Stimulated activated CD4-positive, alpha-beta T cell treated with anti-CD3 and anti-CD28 coated beads, TNF-alpha, amount 100 ng/mL, for 1 hour (primary cell): ENCODE data around the gene LRCH4.
"Not testable (repeated sequence)": the region's sequence is repeated elsewhere in the genome, so short reads cannot be mapped to it uniquely, and the experiment has no call there.

Source experiments
- DNase-seq, 3 donors: peaks; one replicate each; pipeline ENCODE4 v3.0.0-alpha.2; 2020; ENCODE audit warnings: low read depth in 3 of 3, low spot score in 1 of 3

Gene LRCH4

DNA sequence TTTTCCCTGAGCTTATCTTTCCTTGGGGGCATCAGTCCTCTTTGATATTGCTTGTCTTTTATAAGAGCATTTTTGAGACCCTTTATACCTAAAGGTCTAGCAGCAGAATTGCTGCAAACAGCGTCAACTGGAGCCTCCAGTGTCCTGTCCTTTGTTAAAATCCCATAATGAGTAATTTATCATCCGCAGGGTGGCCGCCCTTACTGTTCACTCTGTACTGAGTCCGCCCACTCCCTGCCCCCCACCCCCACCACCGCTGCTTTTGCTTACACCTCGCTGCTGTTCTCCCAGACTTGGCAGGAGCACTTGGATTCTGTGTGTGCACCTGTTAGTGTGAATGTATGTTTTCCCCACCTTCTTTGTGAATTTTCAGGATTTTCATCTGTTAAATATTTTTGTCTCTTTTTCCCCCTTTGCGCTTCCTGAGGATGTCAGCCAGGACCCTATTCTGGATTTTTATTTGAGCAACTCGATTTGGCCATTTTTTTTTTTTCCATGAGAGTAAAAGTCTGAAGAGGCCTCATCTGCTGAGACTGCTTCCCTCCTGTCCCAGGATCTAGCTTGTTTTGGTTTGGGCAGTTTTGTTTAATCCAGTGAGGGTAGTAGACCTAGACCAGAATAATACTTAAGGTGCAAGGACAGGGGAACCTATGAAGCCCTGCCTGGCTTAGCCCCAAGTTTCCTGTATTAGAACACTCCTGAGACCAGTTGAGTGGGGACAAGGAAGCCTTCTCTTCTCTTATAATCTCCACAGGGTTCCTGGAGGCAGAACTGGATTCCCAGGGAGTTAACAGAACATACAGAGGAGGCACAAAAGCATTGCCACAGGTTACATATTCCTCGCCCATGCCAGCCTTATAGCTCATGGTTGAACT lies 38.8 kb downstream of the LRCH4 start:
- DNase-seq: no peak

DNA sequence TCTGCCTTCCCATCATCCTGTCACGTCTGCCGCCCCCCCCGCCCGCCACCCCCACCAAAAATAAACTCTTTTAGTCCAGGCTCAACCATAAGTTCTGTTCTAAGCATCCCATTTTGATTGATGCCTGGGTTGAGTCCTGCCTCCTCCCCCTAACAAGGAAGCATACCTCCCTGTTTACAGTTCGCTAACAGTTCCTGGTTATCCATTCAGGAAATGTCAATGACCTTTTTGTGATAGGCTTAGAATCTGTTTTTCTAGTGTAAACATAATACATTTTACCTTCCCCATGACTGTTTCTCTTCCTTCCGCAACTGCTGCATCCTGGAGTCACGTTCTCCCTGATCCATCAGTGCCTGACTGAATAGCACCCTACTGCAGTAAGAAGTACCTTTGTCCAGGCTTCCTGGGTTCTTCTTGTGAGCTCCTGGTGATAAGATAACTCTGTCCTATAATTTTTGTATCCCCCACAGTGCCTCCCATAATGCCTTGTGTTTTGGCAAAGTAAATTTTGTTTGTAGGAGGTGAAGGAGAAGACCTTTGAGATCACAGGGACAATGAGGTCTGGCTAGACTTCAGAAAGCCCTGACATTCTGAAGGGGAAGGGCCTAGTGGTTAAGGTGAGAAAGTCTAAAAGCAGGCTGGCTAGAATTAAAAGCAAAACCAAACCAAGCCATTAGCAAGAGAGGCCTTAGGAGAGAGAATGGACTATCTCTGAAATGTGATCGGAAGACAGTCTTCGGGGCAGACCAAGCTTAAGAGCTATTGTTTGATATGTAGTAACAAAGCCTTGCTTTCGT lies 39.6 kb downstream of the LRCH4 start:
- DNase-seq: no peak

DNA sequence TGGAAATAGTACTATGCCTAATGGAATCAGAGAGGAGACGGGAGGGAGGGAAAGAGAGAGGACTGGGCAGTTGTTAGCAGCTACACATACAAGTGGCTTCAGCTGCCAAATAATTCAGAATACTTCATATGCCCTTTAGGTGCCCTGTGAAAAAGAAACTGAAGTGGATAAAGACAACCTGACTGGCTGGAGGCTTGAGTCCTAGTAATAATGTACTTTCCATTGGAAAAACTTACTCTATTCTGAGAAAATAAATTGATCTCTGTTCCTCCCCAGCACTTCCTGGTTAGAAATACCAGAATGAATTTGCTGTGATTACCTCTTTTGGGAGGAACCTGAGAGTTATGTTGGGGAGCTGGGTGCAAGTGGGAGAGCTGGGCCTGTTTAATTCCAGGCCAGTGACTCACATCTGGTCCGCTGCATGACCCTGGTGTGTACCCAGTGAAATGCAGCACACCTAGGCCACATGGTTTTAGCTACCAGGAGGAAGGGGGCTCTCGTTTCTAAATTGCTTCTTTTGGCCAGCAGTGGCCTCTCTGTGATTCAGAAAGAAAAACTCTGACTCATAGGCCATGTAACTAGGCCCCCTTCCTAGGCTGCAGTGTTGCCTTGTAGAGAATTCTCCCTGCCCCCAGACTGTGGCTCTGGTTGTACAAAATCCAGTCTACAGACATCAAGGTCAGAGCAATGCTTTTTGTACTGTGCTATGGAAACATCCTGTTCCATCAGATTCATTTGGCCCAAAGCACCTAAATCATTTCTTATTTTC lies 40.4 kb downstream of the LRCH4 start:
- no peak for DNase-seq

DNA sequence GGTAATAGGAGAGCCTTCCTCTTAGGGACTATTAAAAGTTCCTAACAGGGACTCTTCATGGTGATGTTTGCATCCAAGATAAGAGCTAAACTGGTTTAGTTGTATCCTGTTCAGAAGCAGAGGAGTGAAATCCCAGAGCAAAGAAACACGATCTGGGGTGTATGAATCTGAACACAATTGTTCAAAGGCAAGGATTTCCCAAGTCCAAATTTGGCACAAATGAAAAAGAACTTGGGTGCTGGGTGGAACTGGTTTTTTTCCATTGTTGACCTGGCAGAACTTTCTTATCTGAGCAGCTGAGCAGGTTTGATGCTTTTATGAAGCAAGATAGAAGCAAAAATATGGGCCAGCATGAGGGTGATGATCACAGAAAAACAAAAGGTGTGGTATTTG lies 41.0 kb downstream of the LRCH4 start:
- no peak for DNase-seq

DNA sequence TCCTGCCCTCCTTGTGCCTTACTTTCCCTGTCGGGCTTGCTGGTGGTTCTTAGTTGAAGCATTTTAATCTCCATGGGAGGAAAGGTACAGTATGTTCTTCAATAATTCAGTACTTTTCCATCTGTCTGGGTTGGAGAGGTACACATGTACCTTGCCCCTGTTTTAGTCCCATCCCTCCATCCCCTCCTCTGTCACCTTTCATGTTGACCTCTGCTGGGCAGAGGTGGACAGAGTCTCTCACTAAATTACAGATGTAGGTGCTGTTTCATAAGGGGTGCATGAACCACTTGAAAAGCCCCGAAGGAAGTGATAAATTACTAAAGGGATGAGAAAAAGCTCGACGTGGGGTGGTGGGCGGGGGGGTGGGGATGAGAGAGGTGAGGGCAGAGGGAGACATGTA lies 41.5 kb downstream of the LRCH4 start:
- DNase-seq: no peak

DNA sequence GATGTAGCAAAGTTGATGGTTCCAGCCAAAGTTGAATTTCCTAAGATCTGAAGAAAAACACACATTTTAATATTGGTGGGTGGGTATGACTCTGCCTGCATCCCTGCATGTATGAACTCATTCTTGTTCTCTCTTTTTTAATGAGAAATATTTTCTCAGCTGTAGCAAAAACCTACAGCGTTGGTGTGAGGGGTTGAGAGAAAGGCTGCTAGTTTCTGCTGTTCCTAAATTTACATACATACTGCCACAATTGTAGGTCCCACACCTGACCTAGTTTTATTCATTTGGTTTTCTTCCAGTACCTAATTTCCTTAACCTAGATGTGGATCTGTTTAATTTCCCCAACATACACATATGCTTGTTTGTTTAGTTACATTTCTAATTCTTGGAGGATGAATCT lies 42.3 kb downstream of the LRCH4 start:
- no peak for DNase-seq

DNA sequence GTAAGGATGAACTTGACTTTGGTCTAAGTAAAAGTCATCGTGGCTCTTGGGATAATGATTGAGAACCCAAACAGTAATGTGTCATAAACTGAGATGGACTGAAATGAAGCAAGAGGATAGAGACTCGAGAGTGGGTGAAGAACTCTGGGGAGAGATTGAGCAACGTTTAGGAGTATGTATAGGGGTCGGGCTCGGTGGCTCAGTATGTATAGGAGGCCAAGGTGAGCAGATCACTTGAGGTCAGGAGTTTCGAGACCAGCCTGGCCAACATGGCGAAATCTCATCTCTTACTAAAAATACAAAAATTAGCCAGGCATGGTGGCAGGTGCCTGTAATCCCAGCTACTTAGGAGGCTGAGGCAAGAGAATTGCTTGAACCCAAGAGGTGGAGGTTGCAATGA lies 44.6 kb downstream of the LRCH4 start:
- not testable (repeated sequence) for DNase-seq

DNA sequence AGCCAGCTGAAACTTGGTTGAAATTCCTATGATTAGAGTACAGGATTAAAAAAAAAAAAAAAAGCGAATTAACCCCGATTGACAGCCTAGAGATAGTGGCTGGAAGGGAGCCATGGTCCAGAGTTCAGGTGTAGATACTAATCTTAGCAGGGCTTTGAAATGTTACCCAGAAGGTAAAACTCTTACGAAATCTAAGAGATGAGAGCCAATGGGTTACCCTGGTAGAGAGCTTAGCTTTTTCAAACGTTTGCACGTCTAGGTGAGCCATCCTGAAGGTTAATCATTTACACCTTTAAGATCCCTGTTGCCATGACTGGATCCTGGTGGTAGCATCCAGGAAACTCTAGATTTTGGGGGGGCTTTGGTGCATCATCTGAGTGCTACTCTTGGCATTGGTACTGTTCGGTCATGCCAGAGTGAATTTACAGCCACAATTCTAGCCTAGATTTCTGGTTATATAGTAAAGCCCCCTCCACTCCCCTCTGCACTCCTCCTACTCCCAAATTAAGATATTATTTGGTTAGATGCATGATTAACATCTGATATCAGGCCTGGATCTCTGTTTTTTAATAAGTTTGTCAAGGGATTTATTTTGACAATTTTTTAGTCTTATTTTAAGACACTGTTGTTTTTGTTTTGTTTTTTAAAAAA lies 45.7 kb downstream of the LRCH4 start:
- no peak for DNase-seq

DNA sequence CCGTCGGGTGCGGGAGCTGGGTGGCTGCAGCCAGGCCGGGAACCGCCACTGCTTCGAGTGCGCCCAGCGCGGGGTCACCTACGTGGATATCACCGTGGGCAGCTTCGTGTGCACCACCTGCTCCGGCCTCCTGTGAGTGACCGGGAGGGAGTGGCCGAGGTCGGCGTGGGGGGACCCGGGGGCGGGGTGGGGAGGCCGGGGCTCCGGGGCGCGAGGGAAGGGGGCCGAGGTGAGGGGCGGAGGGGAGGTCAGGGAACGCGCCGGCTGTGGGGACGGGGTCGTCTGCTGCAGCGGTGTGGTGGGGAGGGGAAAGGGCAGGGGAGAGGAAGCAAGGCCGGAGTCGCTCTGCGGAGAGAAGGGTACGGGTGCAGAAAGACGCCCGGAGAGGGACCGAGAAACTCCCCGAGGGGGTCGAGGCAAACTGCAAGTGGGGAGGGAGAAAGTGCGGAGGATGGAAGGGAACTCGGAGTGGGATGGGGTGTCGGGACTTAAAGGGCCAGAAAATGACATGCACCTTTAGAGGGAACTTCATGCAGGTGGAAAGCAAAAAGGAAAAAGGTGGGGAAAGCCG lies 46.4 kb downstream of the LRCH4 start:
- no peak for DNase-seq

DNA sequence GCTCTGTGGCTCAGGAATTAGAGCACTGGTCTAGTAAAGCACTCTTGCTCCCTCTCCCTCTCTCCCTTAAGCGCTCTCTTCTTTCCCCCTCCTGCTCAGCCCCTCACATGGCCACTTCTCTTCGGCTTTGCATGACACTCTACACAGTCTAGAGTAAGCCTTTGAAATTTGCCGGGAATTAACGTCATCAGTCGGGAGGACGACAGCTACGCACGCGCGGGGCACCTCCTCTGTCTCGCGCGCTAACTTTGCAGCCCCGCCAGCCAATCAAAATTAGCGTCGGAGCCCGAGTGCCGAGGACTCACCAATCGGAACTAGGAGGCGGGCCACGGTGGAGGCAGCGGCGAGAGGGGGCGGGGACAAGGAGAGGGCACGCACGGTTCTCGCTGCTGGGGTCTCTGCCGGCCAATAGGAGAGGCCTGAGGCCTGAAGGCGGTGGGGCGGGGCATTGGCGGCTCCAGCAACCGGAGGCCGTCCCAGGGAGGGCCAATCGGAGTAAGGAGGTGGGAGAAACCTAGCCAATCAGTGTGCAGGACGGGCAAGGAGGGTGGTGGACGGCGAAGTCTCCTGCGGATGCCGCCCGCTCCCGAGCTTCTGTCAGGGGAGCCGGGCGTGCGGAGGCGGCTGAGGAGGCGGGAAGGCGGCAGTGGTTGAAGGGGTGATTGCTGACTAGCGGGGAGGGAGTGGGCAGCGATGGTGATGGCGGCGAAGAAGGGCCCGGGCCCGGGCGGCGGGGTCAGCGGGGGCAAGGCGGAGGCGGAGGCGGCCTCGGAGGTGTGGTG lies 47.1 kb downstream of the LRCH4 start, which contains the start of gene AGFG2:
TSS of gene AGFG2 (plus strand) at position 550 of the 782 bp plus-strand sequence. CDS start at position 694, 144 bp downstream.
- peak; percentile 98 to 100 (median 100) for DNase-seq

DNA sequence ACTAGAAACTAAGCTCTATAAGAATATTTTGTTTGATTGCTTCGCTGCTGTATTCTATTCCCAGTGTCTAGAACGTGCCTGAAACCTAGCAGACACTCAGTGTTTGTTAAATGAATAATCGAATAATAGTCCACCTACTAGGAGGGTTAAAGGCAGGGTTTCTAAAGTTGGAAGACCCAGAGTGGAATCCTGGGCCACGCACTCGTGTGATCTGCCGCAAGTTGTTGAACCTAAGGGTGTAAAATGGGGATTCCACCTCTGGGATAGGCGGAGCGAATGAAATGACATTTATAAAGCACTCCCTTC lies 47.6 kb downstream of the LRCH4 start:
- DNase-seq: no peak

DNA sequence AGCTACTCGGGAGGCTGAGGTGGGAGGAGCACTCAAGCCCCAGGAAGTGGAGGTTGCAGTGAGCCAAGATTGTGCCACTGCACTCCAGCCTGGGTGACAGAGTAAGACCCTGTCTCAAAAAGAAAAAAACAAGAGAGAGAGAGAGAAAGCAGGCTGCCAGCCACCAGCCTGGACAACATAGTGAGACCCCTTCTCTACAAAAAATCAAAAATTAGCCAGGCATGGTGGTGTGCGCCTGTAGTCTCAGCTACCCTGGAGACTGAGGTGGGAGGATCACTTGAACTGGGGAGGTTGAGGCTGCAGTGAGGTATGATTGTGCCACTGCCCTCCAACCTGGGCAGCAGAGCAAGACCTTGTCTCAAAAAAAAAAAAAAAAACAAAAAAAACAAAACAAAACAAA lies 49.2 kb downstream of the LRCH4 start:
- not testable (repeated sequence) for DNase-seq

DNA sequence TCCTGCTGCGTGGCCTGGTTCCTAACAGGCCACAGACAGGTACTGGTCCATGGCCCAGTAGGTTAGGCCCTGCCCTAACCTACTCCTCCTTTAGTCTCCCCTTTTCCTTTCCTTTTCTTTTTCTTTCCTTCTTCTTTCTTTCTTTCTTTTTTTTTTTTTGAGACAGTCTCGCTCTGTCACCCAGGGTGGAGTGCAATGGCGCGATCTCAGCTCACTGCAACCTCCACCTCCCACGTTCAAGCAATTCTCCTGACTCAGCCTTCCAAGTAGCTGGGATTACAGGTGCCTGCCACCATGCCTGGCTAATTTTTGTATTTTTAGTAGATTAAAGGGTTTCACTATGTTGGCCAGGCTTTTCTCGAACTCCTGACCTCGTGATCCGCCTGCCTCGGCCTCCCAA lies 49.9 kb downstream of the LRCH4 start:
- not testable (repeated sequence) for DNase-seq

DNA sequence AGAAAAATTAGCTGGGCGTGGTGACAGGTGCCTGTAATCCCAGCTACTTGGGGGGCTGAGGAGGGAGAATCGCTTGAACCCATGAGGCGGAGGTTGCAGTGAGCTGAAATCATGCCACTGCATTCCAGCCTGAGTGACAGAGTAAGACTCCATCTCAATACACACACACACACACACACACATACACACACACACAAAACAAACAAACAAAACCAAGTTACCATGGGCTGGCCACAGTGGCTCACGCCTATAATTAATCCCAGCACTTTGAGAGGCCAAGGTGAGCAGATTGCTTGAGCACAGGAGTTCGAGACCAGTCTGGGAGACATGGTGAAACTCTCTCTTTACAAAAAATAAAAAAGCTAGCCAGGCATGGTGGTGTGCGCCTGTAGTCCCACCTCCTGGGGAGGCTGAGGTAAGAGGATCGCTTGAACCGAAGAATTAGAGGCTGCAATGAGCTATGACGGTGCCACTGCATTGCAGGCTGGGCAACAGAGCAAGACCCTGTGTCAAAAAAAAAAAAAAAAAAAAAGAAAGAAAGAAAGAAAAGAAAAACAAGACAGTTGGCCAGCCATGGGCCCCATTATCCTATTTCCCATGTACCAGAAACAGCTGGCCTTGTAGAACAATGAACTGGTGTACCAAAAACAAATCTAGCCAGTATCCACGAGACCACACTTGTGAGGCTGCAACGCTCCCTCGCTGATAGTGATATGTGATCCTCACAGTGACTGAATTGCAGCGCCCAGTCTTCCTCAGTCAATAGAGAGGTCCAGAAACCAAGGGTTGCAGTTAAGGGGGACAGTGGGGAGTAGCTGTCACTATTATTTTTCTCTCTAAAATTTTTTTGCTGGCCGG lies 53.5 kb downstream of the LRCH4 start:
- DNase-seq: no peak

DNA sequence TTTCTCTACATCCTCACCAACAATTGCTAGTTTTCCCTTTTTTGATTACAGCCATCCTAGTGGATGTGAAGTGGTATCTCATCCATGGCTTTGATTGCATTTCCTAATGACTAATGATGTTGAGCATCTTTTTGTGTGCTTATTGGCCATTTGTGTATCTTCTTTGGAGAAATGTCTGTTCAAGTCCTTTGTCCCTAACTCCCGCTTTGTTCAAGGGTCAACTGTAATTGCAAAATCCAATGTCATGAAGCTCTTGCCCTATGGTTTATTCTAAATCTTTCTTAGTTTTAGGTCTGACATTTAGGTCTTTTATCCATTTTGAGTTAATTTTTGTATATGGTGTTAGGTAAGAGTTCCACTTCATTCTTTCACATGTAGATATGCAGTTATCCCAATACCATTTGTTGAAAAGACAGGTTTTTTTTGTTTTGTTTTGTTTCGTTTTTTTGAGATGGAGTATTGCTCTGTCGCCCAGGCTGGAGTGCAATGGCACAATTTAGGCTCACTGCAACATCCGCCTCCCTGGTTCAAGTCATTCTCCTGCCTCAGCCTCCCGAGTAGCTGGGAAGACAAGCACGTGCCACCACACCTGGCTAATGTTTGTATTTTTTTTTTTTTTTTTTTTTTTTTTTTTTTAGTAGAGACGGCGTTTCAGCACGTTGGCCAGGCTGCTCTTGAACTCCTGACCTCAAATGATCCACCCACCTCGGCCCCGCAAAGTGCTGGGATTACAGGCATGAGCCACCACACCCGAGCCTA lies 57.6 kb downstream of the LRCH4 start:
- DNase-seq: not testable (repeated sequence)
